HCT116 (cell line): ENCODE measurements around the gene ALAS1.

Experiments
- CEBPB ChIP-seq: IDR thresholded peaks from 2 replicates; pipeline ENCODE4 v1.6.1; 2012; ENCODE audit warnings: low read depth
- CTCF ChIP-seq, 3 experiments: fragments of 200-600 bp in 1 of 3; sonication (generic) in 1 of 3; IDR thresholded peaks in 2 of 3; conservative IDR thresholded peaks in 1 of 3; 2 replicates each; pipeline ENCODE4 v1.5.1; 2012 to 2017; ENCODE audit warnings: low read depth in 2 of 3, low read length in 2 of 3, antibody characterized with exemption in 1 of 3, borderline replicate concordance in 1 of 3, control low read depth in 1 of 3, mild to moderate bottlenecking in 1 of 3, mixed read lengths in 1 of 3, mixed run types in 1 of 3, moderate library complexity in 1 of 3; ENCODE audit not compliant: insufficient read depth in 1 of 3
- EGR1 ChIP-seq: IDR thresholded peaks from 2 replicates; pipeline ENCODE4 v1.6.1; 2012; ENCODE audit warnings: low read depth
- ELF1 ChIP-seq: IDR thresholded peaks from 2 replicates; pipeline ENCODE4 v1.6.1; 2012; ENCODE audit warnings: low read depth, borderline replicate concordance
- EZH2 ChIP-seq: fragments of 200-600 bp; sonication (generic); IDR thresholded peaks from 2 replicates; pipeline ENCODE4 v1.6.1; 2017; ENCODE audit warnings: antibody characterized with exemption, mixed run types
- JUND ChIP-seq: IDR thresholded peaks from 2 replicates; pipeline ENCODE4 v1.6.1; 2012
- POLR2A ChIP-seq: IDR thresholded peaks from 2 replicates; pipeline ENCODE4 v1.7.0; 2011; ENCODE audit warnings: borderline replicate concordance; ENCODE audit not compliant: insufficient read depth, insufficient read length; ENCODE audit errors: extremely low read depth
- POLR2AphosphoS5 ChIP-seq: IDR thresholded peaks from 2 replicates; pipeline ENCODE4 v1.6.1; 2011; ENCODE audit warnings: mild to moderate bottlenecking, low read depth, low read length, moderate library complexity
- RAD21 ChIP-seq: IDR thresholded peaks from 2 replicates; pipeline ENCODE4 v1.6.1; 2012; ENCODE audit warnings: low read depth, mild to moderate bottlenecking
- REST ChIP-seq: IDR thresholded peaks from 2 replicates; pipeline ENCODE4 v1.6.1; 2012; ENCODE audit warnings: low read depth
- SRF ChIP-seq: IDR thresholded peaks from 2 replicates; pipeline ENCODE4 v1.6.1; 2012; ENCODE audit warnings: low read depth
- TCF7L2 ChIP-seq: IDR thresholded peaks from 2 replicates; pipeline ENCODE4 v1.7.0; 2011; ENCODE audit warnings: borderline replicate concordance, inconsistent platforms; ENCODE audit not compliant: insufficient read depth, insufficient read length; ENCODE audit errors: extremely low read depth
- ZNF274 ChIP-seq: fragments of 200-500 bp; sonication (Bioruptor generic); IDR thresholded peaks from 2 replicates; pipeline ENCODE4 v1.6.1; 2014; ENCODE audit warnings: mild to moderate bottlenecking, low read depth, low read length, inconsistent platforms
- TF ChIP-seq, protein P1 (sequence below): IDR thresholded peaks from 2 replicates; pipeline ENCODE4 v1.6.1; 2012

GRCh38 chr3:52216585-52217408 lies 18.8 kb downstream of the ALAS1 start:
- no peak for TF ChIP-seq CEBPB
- TF ChIP-seq, protein P1, sequence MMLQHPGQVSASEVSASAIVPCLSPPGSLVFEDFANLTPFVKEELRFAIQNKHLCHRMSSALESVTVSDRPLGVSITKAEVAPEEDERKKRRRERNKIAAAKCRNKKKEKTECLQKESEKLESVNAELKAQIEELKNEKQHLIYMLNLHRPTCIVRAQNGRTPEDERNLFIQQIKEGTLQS: no peak
- no peak for TF ChIP-seq CTCF (IDR thresholded peaks at IDR 0.05 in 2 of 3, conservative IDR thresholded peaks at IDR 0.05 in 1 of 3; ENCODE audit: borderline replicate concordance in 1 of 3, insufficient read depth in 1 of 3, low read depth in 2 of 3, low read length in 2 of 3)
- TF ChIP-seq EZH2: no peak
- no peak for TF ChIP-seq POLR2A
- TF ChIP-seq JUND: no peak
- no peak for TF ChIP-seq REST
- no peak for TF ChIP-seq RAD21
- peak; percentile 72 for TF ChIP-seq POLR2AphosphoS5
- TF ChIP-seq ELF1: no peak
- peak; percentile 43 for TF ChIP-seq TCF7L2
- no peak for TF ChIP-seq ZNF274
- no peak for TF ChIP-seq SRF
- no peak for TF ChIP-seq EGR1
